Lung (tissue), 16 donors: Measurements from ENCODE around the gene SPATA19. TPM values are rescaled to one million over a fixed set of nuclear protein-coding genes. Genes with fewer than 3 reads are reported as not detected.

Experiments
- ATAC-seq: fragments of 200-7000 bp; cut with Tn5 transposase; one replicate; pipeline ENCODE4 v1.9.1; 2020; ENCODE audit warnings: moderate number of reproducible peaks; ENCODE audit not compliant: insufficient read depth, low FRiP score
- DNase-seq, 3 donors: peaks; one replicate each; pipeline ENCODE4 v3.0.0-alpha.2; 2013 to 2017
- H3K27ac ChIP-seq, 2 donors: one replicate each; pipeline ENCODE4 v1.5.1; 2013; ENCODE audit warnings: mild to moderate bottlenecking in 2 of 2, moderate library complexity in 2 of 2, control low read depth in 1 of 2, inconsistent platforms in 1 of 2, low read depth in 1 of 2, low read length in 1 of 2
- H3K27me3 ChIP-seq, 3 donors: one replicate each; pipeline ENCODE4 v1.5.1; 2013; ENCODE audit warnings: low read length in 2 of 3; ENCODE audit not compliant: control insufficient read depth in 3 of 3, insufficient read depth in 3 of 3
- H3K36me3 ChIP-seq, 4 donors: one replicate each; pipeline ENCODE4 v1.5.1; 2013; ENCODE audit warnings: low read length in 4 of 4, mild to moderate bottlenecking in 1 of 4, moderate library complexity in 1 of 4; ENCODE audit not compliant: control insufficient read depth in 4 of 4, insufficient read depth in 4 of 4
- H3K4me1 ChIP-seq, 5 donors: one replicate each; pipeline ENCODE4 v1.5.1; 2013; ENCODE audit warnings: low read length in 5 of 5, mild to moderate bottlenecking in 2 of 5, moderate library complexity in 1 of 5; ENCODE audit not compliant: control insufficient read depth in 5 of 5, insufficient read depth in 5 of 5
- H3K4me3 ChIP-seq: one replicate; pipeline ENCODE4 v1.5.1; 2013; ENCODE audit warnings: mild to moderate bottlenecking, control low read depth, moderate library complexity
- H3K9ac ChIP-seq, 2 donors: one replicate each; pipeline ENCODE4 v1.5.1; 2013; ENCODE audit warnings: low read length in 2 of 2, control low read depth in 1 of 2; ENCODE audit not compliant: insufficient read depth in 1 of 2
- H3K9me3 ChIP-seq, 4 donors: one replicate each; pipeline ENCODE4 v1.5.1; 2013; ENCODE audit warnings: low read length in 3 of 4, mild to moderate bottlenecking in 1 of 4, moderate library complexity in 1 of 4; ENCODE audit not compliant: control insufficient read depth in 4 of 4, insufficient read depth in 3 of 4
- CTCF ChIP-seq: IDR thresholded peaks from 2 replicates; pipeline ENCODE4 v1.5.1; 2012; ENCODE audit warnings: mild to moderate bottlenecking; ENCODE audit errors: control extremely low read depth, extremely low read depth
- WGBS, 2 donors: extraction: QIAGEN DNeasy Blood & Tissue Kit; methylation state at CpG; one replicate each; pipeline ENCODE4 v1.1.7; 2013; 5-methylcytosine and 5-hydroxymethylcytosine counted together
- long read RNA-seq, 5 donors: transcript quantifications; one replicate each; lab custom pipeline, GENCODE V29; 2026
- polyA plus RNA-seq, 2 donors: library from polyadenylated mRNA; stranded (reverse); fragments of 200-250 nt; gene quantifications; one replicate each; pipeline ENCODE4 v1.2.1, GENCODE V29; 2013
- total RNA-seq, 2 donors: library from RNA; depleted of rRNA in 1 of 2; stranded (reverse); fragments of >200 nt in 1 of 2; gene quantifications; one replicate each; pipeline ENCODE4 v1.2.1, GENCODE V29; 2014 to 2021
- donor health status: control.
- donor health status: control.
- donor health status: Bipolar disorder and iron deficiency.
- donor health status: healthy.
- donor health status: DM: yes; HTN: yes; CAD: no.

The SPATA19 gene, protein sequence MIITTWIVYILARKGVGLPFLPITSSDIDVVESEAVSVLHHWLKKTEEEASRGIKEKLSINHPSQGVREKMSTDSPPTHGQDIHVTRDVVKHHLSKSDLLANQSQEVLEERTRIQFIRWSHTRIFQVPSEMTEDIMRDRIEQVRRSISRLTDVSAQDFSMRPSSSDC
- total RNA-seq (not detected), polyA plus RNA-seq (not detected)
- long read RNA-seq, donor 1 = 0 reads
- long read RNA-seq, donor 2 = 0 reads
- long read RNA-seq, donor 3 = 0 reads
- long read RNA-seq, donor 4 = 0 reads
- long read RNA-seq, donor 5 = 0 reads

GRCh38 chr11:133845413-133845812, at the start of gene SPATA19:
TSS of gene SPATA19 (minus strand) at chr11:133845513. CDS start at chr11:133845446, 67 bp downstream.
- ATAC-seq (no peak), DNase-seq (no peak)
- no peaks in the 10 kb centered on the region for H3K36me3 ChIP-seq
- no peaks in the 10 kb centered on the region for H3K4me1 ChIP-seq
- WGBS, 2 donors = 73 to 85% methylated on average over 2 of the region's 2 CpGs
- no peak within 1 kb of the TSS for H3K9ac ChIP-seq
- H3K27me3 ChIP-seq = no peaks in the 10 kb centered on the region
- H3K4me3 ChIP-seq = no peak within 1 kb of the TSS
- no peak for TF ChIP-seq CTCF
- H3K27ac ChIP-seq = no peak within 1 kb of the TSS
- peaks cover 0 to 3% (median 0%) of the 10 kb centered on the region in 4 donors for H3K9me3 ChIP-seq

DNA sequence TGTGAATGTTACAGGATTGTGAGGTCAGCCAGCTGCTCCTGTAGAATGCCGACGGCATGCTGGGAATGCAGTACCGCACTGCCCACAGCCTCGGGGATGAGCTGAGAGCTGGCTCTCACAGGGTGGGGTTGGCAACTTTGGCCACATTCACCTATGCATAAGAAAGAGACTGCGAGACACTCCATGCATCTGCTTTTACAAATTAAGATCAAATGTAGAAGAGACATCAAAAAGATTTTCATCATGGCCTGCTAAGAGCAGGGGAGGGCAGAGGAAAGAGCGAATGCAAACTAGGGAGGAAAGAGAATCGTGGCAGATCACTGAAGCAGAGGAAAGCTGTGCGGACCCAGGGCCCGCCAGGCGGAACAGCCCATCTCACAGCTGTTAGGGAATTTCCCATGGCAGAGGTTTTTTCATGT, 49.8 kb upstream of the SPATA19 start:
- 47 to 56% methylated on average over 10 of the region's 10 CpGs for WGBS, 2 donors
- Histone ChIP-seq H3K4me1 (peaks cover 0 to 7% (median 0%) of the 10 kb centered on the region in 5 donors), H3K9ac (no peak overlapping the region), H3K27ac (no peak overlapping the region), H3K27me3 (no peaks in the 10 kb centered on the region), H3K36me3 (no peaks in the 10 kb centered on the region), H3K4me3 (no peak overlapping the region), H3K9me3 (no peaks in the 10 kb centered on the region)
- TF ChIP-seq CTCF = no peak
- DNase-seq (peak in 2 of 3 donors; percentile 11 to 22), ATAC-seq (no peak)

- no peak for TF ChIP-seq CTCF
- 82 to 85% methylated on average over 14 of the region's 14 CpGs for WGBS, 2 donors
- Histone ChIP-seq H3K27ac (no peak overlapping the region), H3K9ac (no peak overlapping the region), H3K27me3 (peaks cover 0 to 4% (median 0%) of the 10 kb centered on the region in 3 donors), H3K4me3 (no peak overlapping the region), H3K4me1 (peaks cover 0 to 7% (median 0%) of the 10 kb centered on the region in 5 donors), H3K9me3 (no peaks in the 10 kb centered on the region), H3K36me3 (no peaks in the 10 kb centered on the region)
- ATAC-seq (no peak), DNase-seq (no peak)
Observed at GRCh38 chr11:133893381-133893780, 48.1 kb upstream of the SPATA19 start.
